CD4-positive, alpha-beta memory T cell (primary cell): ENCODE results near the gene IFNA17. TPM values are rescaled to one million over a fixed set of nuclear protein-coding genes. Genes with fewer than 3 reads are reported as not detected.
"Not testable (repeated sequence)": the region's sequence is repeated elsewhere in the genome, so short reads cannot be mapped to it uniquely, and the experiment has no call there.

Experiments used
- CTCF ChIA-PET: fragments of 350-600 bp; sonication (Branson Sonifier 250); formaldehyde crosslinking; loops from one replicate; lab custom pipeline; 2021; ENCODE audit warnings: inconsistent platforms; ENCODE audit not compliant: partially characterized antibody; lab: Charles Lee
- POLR2A ChIA-PET: fragments of 350-600 bp; sonication (Branson Sonifier 250); formaldehyde crosslinking; loops from one replicate; lab custom pipeline; 2021; ENCODE audit not compliant: partially characterized antibody; lab: Charles Lee
- DNase-seq, 5 donors: peaks; one replicate each; pipeline versions ENCODE4 v3.0.0 to v3.0.0-alpha.2; 2020 to 2022; ENCODE audit warnings: mixed read lengths in 1 of 5
- H3K27ac ChIP-seq: one replicate; pipeline ENCODE4 v1.7.0; 2013; ENCODE audit warnings: low read depth, low read length
- H3K27me3 ChIP-seq: 2 replicates; pipeline ENCODE4 v1.7.0; 2013; ENCODE audit warnings: mild to moderate bottlenecking, low read length, moderate library complexity; ENCODE audit not compliant: insufficient read depth
- H3K36me3 ChIP-seq: 2 replicates; pipeline ENCODE4 v1.7.0; 2013; ENCODE audit warnings: mild to moderate bottlenecking, low read length, moderate library complexity; ENCODE audit not compliant: insufficient read depth
- H3K4me1 ChIP-seq: 2 replicates; pipeline ENCODE4 v1.7.0; 2013; ENCODE audit warnings: mild to moderate bottlenecking, low read length, moderate library complexity; ENCODE audit not compliant: insufficient read depth
- H3K4me3 ChIP-seq, 2 donors: one replicate each; pipeline ENCODE4 v1.7.0; 2013; ENCODE audit warnings: low read length in 2 of 2, mild to moderate bottlenecking in 1 of 2
- H3K9me3 ChIP-seq, 2 donors: one replicate each; pipeline ENCODE4 v1.7.0; 2013; ENCODE audit warnings: low read length in 2 of 2, control low read depth in 1 of 2; ENCODE audit not compliant: control insufficient read depth in 1 of 2
- H3K27ac Mint-ChIP-seq, 7 donors: one replicate each; pipeline ENCODE4 v1.8.0; 2020 to 2021; ENCODE audit warnings: mixed read lengths in 7 of 7, mild to moderate bottlenecking in 6 of 7, inconsistent platforms in 3 of 7, moderate library complexity in 3 of 7
- H3K27me3 Mint-ChIP-seq, 2 donors: one replicate each; pipeline ENCODE4 v1.8.0; 2020 to 2021; ENCODE audit warnings: mixed read lengths in 2 of 2
- H3K36me3 Mint-ChIP-seq, 2 donors: one replicate each; pipeline ENCODE4 v1.8.0; 2020 to 2021; ENCODE audit warnings: mixed read lengths in 2 of 2, inconsistent platforms in 1 of 2, mild to moderate bottlenecking in 1 of 2
- H3K4me1 Mint-ChIP-seq, 4 donors: one replicate each; pipeline ENCODE4 v1.8.0; 2020 to 2021; ENCODE audit warnings: mixed read lengths in 4 of 4, mild to moderate bottlenecking in 1 of 4
- H3K4me3 Mint-ChIP-seq, 8 donors: one replicate each; pipeline ENCODE4 v1.8.0; 2020 to 2021; ENCODE audit warnings: mixed read lengths in 8 of 8, mild to moderate bottlenecking in 7 of 8, moderate library complexity in 6 of 8, inconsistent platforms in 3 of 8
- H3K9me3 Mint-ChIP-seq, 8 donors: one replicate each; pipeline ENCODE4 v1.8.0; 2020 to 2021; ENCODE audit warnings: mixed read lengths in 8 of 8, mild to moderate bottlenecking in 5 of 8, inconsistent platforms in 3 of 8, moderate library complexity in 1 of 8
- intact Hi-C: fragments of 100-400 bp; cut with micrococcal nuclease; formaldehyde crosslinking; loops from one replicate; pipeline ENCODE4 v1.15.1; 2023
- polyA plus RNA-seq, 2 donors: library from polyadenylated mRNA; unstranded; fragments of 300-500 nt; fragmentation: Illumina TruSeq; gene quantifications; one replicate each; pipeline ENCODE4 v1.2.3, GENCODE V29; 2021
- total RNA-seq, 2 experiments: library from RNA; stranded (reverse); gene quantifications; one replicate each; pipeline ENCODE4 v1.2.3, GENCODE V29; 2021

Gene IFNA17
- total and polyA plus RNA-seq, 4 experiments from 2014 or later = not detected

DNA sequence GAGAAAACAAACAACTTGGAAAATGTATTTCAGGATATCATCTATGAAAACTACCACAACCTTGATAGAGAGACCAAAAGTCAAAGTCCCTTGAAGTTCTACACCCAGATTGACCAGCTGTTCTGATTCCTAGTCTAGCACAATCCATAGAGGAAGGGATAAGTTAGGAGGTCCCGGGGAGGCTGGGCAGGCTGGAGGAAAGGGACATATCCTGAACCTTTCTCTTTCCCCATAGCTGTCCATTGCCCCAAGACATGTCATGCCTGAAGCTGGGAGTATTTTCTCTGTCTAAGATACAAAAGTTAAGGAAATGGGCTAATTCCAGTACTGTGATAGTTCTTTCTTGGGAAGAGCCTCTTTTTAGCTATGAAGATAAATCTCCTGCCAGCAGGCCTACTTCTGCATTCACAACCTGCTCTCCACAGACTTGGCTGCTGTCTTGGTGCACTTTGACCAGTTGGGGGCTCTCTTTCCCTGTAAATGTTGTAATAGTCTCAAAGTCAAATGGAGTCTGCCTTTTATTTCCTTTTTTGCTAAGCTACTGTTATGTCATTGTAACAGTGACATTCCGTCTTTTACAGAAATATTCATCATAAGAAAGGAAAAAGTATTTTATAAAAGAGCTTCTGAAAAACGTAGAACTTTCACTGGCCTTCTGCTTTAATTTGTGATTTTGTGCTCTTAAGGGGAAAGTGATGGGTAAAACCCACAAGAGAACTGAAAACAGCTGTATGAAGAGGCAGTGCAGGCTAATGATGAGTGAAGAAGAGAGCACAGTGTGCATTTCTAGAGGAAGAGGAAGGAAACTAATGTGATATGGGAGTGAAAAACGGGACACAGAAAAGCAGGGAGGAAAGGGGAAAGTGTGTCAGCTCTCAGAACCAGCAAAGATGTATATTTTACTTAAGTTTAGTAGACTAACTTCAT lies 44.9 kb downstream of the IFNA17 start:
- intact Hi-C loops = loop anchor here (1.0 to 2.0 kb wide), 3 partner anchors 12 to 606 kb away; no protein-coding TSS in a partner anchor
- not testable (repeated sequence) for H3K9me3 ChIP-seq, H3K36me3 ChIP-seq, H3K27me3 Mint-ChIP-seq, H3K4me1 ChIP-seq, H3K36me3 Mint-ChIP-seq, H3K9me3 Mint-ChIP-seq, H3K27ac ChIP-seq, H3K4me3 ChIP-seq, H3K27me3 ChIP-seq
- H3K27ac Mint-ChIP-seq = peak overlapping the region in 4 of 7 donors; percentile 2 to 72 (median 34)
- peak overlapping the region in 1 of 8 donors; percentile 13 for H3K4me3 Mint-ChIP-seq
- peak in 4 of 5 donors; percentile 18 to 35 (median 30) for DNase-seq
- CTCF ChIA-PET = interaction anchor here (0.7 to 2.4 kb wide), 33 partner anchors 9 to 617 kb away, joined by 3 to 28 read pairs (median 4); partner anchors contain the start of gene KLHL9
- H3K4me1 Mint-ChIP-seq = peaks cover 6 to 11% (median 7%) of the 10 kb centered on the region in 4 donors
- POLR2A ChIA-PET = interaction anchor here (1.3 kb wide), 1 partner anchor 24 kb away, joined by 3 read pairs; no protein-coding TSS in a partner anchor

Other genes with a start within 250 kb of the IFNA17 start
- gene HACD4, start 196.6 kb downstream of the IFNA17 start, total RNA-seq = 10 to 100 TPM; 16.0 to 18.3 TPM
- gene HACD4, start 196.6 kb downstream of the IFNA17 start, polyA plus RNA-seq = 1 to 10 TPM; 5.3 to 7.9 TPM
- not detected for gene IFNB1, start 150.3 kb downstream of the IFNA17 start, total RNA-seq
- under 1 TPM in 1 of 2 donors, not detected in 1; 0.40 TPM for gene IFNB1, start 150.3 kb downstream of the IFNA17 start, polyA plus RNA-seq
- not detected for gene IFNW1, start 86.4 kb downstream of the IFNA17 start, total RNA-seq
- not detected for gene IFNW1, start 86.4 kb downstream of the IFNA17 start, polyA plus RNA-seq
- gene IFNA21, start 61.6 kb downstream of the IFNA17 start, total RNA-seq = not detected
- not detected for gene IFNA21, start 61.6 kb downstream of the IFNA17 start, polyA plus RNA-seq
- not detected for gene IFNA4, start 40.6 kb downstream of the IFNA17 start, total RNA-seq
- gene IFNA4, start 40.6 kb downstream of the IFNA17 start, polyA plus RNA-seq = not detected
- not detected for gene IFNA7, start 26.0 kb downstream of the IFNA17 start, total RNA-seq
- not detected for gene IFNA7, start 26.0 kb downstream of the IFNA17 start, polyA plus RNA-seq
- not detected for gene IFNA10, start 21.1 kb downstream of the IFNA17 start, total RNA-seq
- gene IFNA10, start 21.1 kb downstream of the IFNA17 start, polyA plus RNA-seq = not detected
- gene IFNA16, start 10.9 kb downstream of the IFNA17 start, total RNA-seq = not detected
- gene IFNA16, start 10.9 kb downstream of the IFNA17 start, polyA plus RNA-seq = not detected
- gene IFNA14, start 11.8 kb upstream of the IFNA17 start, total RNA-seq = not detected
- gene IFNA14, start 11.8 kb upstream of the IFNA17 start, polyA plus RNA-seq = not detected
- not detected for gene IFNA5, start 77.1 kb upstream of the IFNA17 start, total RNA-seq
- not detected for gene IFNA5, start 77.1 kb upstream of the IFNA17 start, polyA plus RNA-seq
- 10 to 100 TPM; 38.7 to 40.1 TPM for gene KLHL9, start 107.2 kb upstream of the IFNA17 start, total RNA-seq
- 10 to 100 TPM; 14.3 to 18.1 TPM for gene KLHL9, start 107.2 kb upstream of the IFNA17 start, polyA plus RNA-seq
- gene IFNA6, start 122.7 kb upstream of the IFNA17 start, total RNA-seq = not detected
- not detected for gene IFNA6, start 122.7 kb upstream of the IFNA17 start, polyA plus RNA-seq
- gene IFNA13, start 139.8 kb upstream of the IFNA17 start, total RNA-seq = not detected
- not detected for gene IFNA13, start 139.8 kb upstream of the IFNA17 start, polyA plus RNA-seq
- not detected for gene IFNA2, start 157.2 kb upstream of the IFNA17 start, total RNA-seq
- gene IFNA2, start 157.2 kb upstream of the IFNA17 start, polyA plus RNA-seq = not detected
- gene IFNA8, start 180.9 kb upstream of the IFNA17 start, total RNA-seq = not detected
- not detected for gene IFNA8, start 180.9 kb upstream of the IFNA17 start, polyA plus RNA-seq
- not detected for gene IFNA1, start 212.2 kb upstream of the IFNA17 start, total RNA-seq
- gene IFNA1, start 212.2 kb upstream of the IFNA17 start, polyA plus RNA-seq = not detected